ENCODE data around the gene FBXO39. TPM values are rescaled to one million over a fixed set of nuclear protein-coding genes. Genes with fewer than 3 reads are reported as not detected.
"Not testable (repeated sequence)": the region's sequence is repeated elsewhere in the genome, so short reads cannot be mapped to it uniquely, and the experiment has no call there.

Gene FBXO39
- total RNA-seq, 1 donor from 2014 or later, result 0.49 TPM

GRCh38 chr17:6799738-6800137 lies 23.7 kb downstream of the FBXO39 start:
- H3K36me3 ChIP-seq, result no peaks in the 10 kb centered on the region
- TF ChIP-seq CTCF (IDR thresholded peaks at IDR 0.05), result no peak
- no peaks in the 10 kb centered on the region for H3K4me1 ChIP-seq
- ATAC-seq (no peak), DNase-seq (no peak)
- no peak overlapping the region for H3K27ac ChIP-seq
- no peak overlapping the region for H3K4me3 ChIP-seq
- no peaks in the 10 kb centered on the region for H3K9me3 ChIP-seq
- intact Hi-C loops (cut with DNase I), result no loop called here
- H3K27me3 ChIP-seq, result no peaks in the 10 kb centered on the region

- Histone ChIP-seq H3K27me3 (no peaks in the 10 kb centered on the region), H3K4me1 (no peaks in the 10 kb centered on the region), H3K4me3 (no peak overlapping the region), H3K36me3 (no peaks in the 10 kb centered on the region), H3K27ac (no peak overlapping the region), H3K9me3 (no peaks in the 10 kb centered on the region)
- TF ChIP-seq CTCF (IDR thresholded peaks at IDR 0.05), result peak; percentile 50
- intact Hi-C loops (cut with DNase I), result no loop called here
- ATAC-seq, result peak; percentile 52
- no peak for DNase-seq
These were observed 24.5 kb downstream of the FBXO39 start for GRCh38 chr17:6800422-6801027.

GRCh38 chr17:6811510-6811909 lies 35.5 kb downstream of the FBXO39 start:
- Histone ChIP-seq H3K4me3 (no peak overlapping the region), H3K9me3 (no peaks in the 10 kb centered on the region), H3K36me3 (no peaks in the 10 kb centered on the region), H3K27me3 (peaks cover 6% of the 10 kb centered on the region), H3K27ac (no peak overlapping the region), H3K4me1 (no peaks in the 10 kb centered on the region)
- TF ChIP-seq CTCF (IDR thresholded peaks at IDR 0.05), result no peak
- DNase-seq (no peak), ATAC-seq (no peak)
- intact Hi-C loops (cut with DNase I), result no loop called here

GRCh38 chr17:6812295-6812694 lies 36.3 kb downstream of the FBXO39 start:
- Histone ChIP-seq H3K36me3 (no peaks in the 10 kb centered on the region), H3K27ac (no peak overlapping the region), H3K4me1 (no peaks in the 10 kb centered on the region), H3K27me3 (peaks cover 6% of the 10 kb centered on the region), H3K4me3 (no peak overlapping the region), H3K9me3 (no peaks in the 10 kb centered on the region)
- intact Hi-C loops (cut with DNase I), result no loop called here
- ATAC-seq (no peak), DNase-seq (no peak)
- TF ChIP-seq CTCF (IDR thresholded peaks at IDR 0.05), result no peak

- TF ChIP-seq CTCF (IDR thresholded peaks at IDR 0.05), result no peak
- ATAC-seq (no peak), DNase-seq (no peak)
- Histone ChIP-seq H3K27me3 (peaks cover 6% of the 10 kb centered on the region), H3K4me1 (no peaks in the 10 kb centered on the region), H3K9me3 (no peaks in the 10 kb centered on the region), H3K36me3 (no peaks in the 10 kb centered on the region), H3K4me3 (no peak overlapping the region), H3K27ac (no peak overlapping the region)
- intact Hi-C loops (cut with DNase I), result no loop called here
These were observed 39.8 kb downstream of the FBXO39 start for GRCh38 chr17:6815775-6816174.

GRCh38 chr17:6816368-6816767 lies 40.4 kb downstream of the FBXO39 start:
- H3K36me3 ChIP-seq; H3K9me3 ChIP-seq; H3K27ac ChIP-seq; ATAC-seq; DNase-seq; intact Hi-C loops (cut with DNase I); H3K4me1 ChIP-seq; H3K27me3 ChIP-seq; H3K4me3 ChIP-seq: not testable (repeated sequence)
